GM20000 (cell line): ENCODE results near the gene LSMEM2.
"Not testable (repeated sequence)": the region's sequence is repeated elsewhere in the genome, so short reads cannot be mapped to it uniquely, and the experiment has no call there.

Experiments used
- DNase-seq: peaks from one replicate; pipeline ENCODE4 v3.0.0; 2012; ENCODE audit warnings: low spot score
- TF ChIP-seq, protein P1 (sequence below): IDR thresholded peaks from 2 replicates; pipeline ENCODE4 v1.5.1; 2012; ENCODE audit warnings: mild to moderate bottlenecking, control low read depth; ENCODE audit errors: extremely low read depth, missing control alignments

LSMEM2 gene

DNA sequence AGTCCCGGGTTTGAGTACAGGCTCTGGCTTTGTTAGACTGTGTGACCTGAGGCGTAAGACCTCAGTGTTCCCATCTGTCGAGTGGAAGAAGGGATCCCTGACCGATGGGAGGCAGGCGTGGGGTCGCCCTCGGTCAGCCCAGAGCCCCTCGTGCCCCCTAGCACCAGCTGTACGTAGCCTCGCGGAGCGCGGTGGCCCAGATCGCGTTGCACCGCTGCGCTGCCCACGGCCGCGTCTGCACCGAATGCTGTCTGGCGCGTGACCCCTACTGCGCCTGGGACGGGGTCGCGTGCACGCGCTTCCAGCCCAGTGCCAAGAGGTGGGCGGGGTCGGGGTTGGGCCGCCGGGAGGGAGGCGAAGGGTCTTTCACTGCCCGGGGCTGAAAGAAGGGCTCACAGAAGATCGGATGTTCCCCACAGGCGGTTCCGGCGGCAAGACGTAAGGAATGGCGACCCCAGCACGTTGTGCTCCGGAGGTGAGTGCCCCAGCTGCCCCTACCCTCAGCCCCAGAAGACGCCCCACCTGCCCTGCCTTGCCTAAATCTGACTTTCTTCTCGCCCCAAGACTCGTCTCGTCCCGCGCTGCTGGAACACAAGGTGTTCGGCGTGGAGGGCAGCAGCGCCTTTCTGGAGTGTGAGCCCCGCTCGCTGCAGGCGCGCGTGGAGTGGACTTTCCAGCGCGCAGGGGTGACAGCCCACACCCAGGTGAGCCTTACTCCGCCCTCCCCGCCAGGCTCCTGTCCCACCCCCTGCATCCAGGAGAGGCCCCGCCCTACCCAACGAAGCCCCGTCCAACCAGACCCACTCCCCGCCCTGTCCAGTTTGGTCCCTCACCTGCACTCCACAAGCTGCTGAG is 3.5 kb upstream of the LSMEM2 start:
- DNase-seq: peak; percentile 50
- TF ChIP-seq, protein P1, sequence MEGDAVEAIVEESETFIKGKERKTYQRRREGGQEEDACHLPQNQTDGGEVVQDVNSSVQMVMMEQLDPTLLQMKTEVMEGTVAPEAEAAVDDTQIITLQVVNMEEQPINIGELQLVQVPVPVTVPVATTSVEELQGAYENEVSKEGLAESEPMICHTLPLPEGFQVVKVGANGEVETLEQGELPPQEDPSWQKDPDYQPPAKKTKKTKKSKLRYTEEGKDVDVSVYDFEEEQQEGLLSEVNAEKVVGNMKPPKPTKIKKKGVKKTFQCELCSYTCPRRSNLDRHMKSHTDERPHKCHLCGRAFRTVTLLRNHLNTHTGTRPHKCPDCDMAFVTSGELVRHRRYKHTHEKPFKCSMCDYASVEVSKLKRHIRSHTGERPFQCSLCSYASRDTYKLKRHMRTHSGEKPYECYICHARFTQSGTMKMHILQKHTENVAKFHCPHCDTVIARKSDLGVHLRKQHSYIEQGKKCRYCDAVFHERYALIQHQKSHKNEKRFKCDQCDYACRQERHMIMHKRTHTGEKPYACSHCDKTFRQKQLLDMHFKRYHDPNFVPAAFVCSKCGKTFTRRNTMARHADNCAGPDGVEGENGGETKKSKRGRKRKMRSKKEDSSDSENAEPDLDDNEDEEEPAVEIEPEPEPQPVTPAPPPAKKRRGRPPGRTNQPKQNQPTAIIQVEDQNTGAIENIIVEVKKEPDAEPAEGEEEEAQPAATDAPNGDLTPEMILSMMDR: no peak

DNA sequence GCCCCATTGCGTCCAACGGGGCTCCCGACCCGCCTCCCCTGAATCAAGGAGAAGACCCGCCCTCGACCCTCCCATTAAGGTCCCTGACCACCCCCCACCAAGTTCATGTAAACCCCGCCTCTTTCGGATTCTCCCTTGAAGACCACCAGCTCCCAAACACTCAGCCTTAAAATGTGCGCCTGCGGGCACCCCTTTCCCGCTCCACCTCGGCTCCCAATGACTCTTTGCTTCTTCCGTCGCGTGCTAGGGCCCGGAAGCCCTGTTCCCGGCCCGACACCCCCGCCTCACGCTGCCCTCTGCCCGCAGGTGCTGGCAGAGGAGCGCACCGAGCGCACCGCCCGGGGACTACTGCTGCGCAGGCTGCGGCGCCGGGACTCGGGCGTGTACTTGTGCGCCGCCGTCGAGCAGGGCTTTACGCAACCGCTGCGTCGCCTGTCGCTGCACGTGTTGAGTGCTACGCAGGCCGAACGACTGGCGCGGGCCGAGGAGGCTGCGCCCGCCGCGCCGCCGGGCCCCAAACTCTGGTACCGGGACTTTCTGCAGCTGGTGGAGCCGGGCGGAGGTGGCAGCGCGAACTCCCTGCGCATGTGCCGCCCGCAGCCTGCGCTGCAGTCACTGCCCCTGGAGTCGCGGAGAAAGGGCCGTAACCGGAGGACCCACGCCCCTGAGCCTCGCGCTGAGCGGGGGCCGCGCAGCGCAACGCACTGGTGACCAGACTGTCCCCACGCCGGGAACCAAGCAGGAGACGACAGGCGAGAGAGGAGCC is 2.7 kb upstream of the LSMEM2 start:
- TF ChIP-seq, protein P1: no peak
- peak; percentile 25 for DNase-seq

DNA sequence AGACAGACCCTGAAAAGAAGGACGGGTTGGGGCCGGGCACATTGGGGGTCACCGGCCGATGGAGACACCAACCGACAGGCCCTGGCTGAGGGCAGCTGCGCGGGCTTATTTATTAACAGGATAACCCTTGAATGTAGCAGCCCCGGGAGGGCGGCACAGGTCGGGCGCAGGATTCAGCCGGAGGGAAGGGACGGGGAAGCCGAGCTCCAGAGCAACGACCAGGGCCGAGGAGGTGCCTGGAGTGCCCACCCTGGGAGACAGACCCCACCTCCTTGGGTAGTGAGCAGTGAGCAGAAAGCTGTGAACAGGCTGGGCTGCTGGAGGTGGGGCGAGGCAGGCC is 2.2 kb upstream of the LSMEM2 start:
- TF ChIP-seq, protein P1: no peak

DNA sequence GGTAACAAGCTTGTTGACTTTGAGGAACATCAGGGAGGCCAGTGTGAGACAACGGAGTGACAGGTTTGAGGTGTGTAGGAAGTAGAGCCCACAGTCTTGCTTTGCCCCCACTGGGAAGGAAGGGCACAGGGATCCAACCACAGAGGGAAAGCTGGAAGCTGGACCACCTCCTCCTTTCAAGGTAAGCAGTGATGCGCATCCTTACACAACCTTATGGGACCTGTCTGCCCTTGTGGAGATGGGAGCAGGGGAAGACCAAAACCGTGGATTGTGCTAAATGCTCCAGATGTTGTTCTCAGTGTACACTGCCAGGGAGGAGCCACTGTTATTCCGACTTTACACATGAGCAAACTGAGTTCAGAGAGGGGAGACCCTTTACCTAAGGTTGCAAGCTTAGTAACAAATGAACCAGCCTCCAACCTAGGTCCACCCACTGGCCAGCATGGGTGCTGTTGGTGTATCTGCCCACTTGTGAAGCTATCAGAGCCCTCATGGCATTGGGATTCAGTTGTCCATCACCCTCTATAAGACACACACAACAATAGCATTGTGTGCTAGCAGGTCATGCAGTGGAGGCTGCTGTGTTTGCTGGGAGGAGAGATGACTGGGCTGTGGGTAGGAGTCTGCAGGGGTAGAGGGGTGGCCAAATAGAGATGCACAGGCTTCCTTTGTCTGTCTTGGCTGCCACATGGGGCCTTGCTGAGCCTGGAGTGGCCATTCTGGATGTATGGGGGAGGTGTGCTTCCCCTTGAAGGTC is 586 bp upstream of the LSMEM2 start:
- no peak for DNase-seq
- TF ChIP-seq, protein P1: no peak

More for the DNA sequence above, 2.2 kb upstream of the LSMEM2 start:
- no peak for DNase-seq

DNA sequence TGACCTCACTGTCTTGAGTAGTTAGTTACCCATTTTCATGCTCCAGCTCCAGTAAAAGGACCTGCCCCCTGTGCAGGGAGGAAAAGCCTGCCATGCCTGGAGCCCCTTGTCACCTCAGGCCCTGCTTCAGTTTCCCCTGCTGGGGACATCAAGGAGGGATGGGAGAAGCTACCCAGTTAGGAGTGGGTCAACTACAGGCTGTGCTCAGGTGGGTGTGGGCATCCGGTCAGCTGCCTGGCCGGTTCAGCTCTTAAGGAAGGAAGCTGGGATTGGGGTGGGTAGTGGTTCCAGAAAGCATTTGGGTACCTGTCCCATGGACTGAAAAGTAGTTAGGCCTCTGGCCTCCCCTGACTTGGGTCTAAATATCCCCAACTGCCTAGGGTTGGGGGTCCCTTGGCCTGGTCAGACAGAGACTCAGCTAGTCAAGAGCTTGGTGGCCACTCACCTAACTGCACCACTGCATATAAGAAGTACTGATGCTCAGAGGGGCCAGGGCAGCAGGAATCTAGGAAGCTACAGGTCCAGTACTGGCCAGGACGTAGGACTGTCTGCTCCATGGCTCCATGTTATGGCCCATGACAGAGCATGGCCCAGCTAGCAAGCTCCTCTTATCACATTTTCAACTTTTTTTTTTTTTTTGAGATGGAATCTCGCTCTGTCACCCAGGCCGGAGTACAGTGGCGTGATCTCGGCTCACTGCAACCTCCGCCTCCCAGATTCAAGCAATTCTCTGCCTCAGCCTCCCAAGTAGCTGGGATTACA is 549 bp downstream of the LSMEM2 start:
- TF ChIP-seq, protein P1: no peak

DNA sequence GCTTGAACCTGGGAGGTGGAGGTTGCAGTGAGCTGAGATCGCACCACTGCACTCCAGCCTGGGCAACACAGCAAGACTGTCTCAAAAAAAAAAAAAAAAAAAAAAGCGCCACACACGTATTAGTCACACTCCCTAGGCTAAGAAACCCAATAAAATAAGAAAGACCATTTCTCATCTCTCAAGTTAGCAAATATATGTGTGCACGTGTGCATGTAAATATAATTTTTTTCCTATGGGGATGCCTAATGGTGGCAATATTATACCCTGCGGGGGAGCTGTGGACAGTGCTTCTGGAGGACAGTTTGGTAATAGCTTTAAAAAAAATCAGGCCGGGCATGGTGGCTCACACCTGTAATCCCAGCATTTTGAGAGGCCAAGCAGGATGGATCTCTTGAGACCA is 5.2 kb downstream of the LSMEM2 start:
- DNase-seq: not testable (repeated sequence)

More for the DNA sequence above, 549 bp downstream of the LSMEM2 start:
- DNase-seq: no peak
